Lower leg skin (tissue), 4 donors: ENCODE measurements around the gene JCAD. TPM values are rescaled to one million over a fixed set of nuclear protein-coding genes. Genes with fewer than 3 reads are reported as not detected.

ENCODE experiments used
- DNase-seq, 2 donors: peaks; one replicate each; pipeline ENCODE4 v3.0.0-alpha.2; 2019; ENCODE audit warnings: low spot score in 2 of 2
- H3K4me3 ChIP-seq: fragments of 200-600 bp; sonication (generic); 2 replicates; pipeline ENCODE4 v1.5.1; 2017; ENCODE audit warnings: mild to moderate bottlenecking, low read depth; ENCODE audit not compliant: poor library complexity, severe bottlenecking
- CTCF ChIP-seq, 3 donors: fragments of 450-650 bp; IDR thresholded peaks; one replicate each; pipeline ENCODE4 v1.5.1; 2016; ENCODE audit warnings: antibody characterized with exemption in 3 of 3, mild to moderate bottlenecking in 3 of 3, moderate library complexity in 2 of 3
- POLR2A ChIP-seq, 2 donors: fragments of 450-650 bp; IDR thresholded peaks; one replicate each; pipeline ENCODE4 v1.6.1; 2016 to 2017; ENCODE audit warnings: antibody characterized with exemption in 2 of 2, mild to moderate bottlenecking in 1 of 2, moderate library complexity in 1 of 2
- WGBS, 2 donors: methylation state at CpG; one replicate each; pipeline ENCODE4 v1.1.5; 2018; 5-methylcytosine and 5-hydroxymethylcytosine counted together
- intact Hi-C: fragments of 100-400 bp; cut with DNase I; formaldehyde crosslinking; loops from one replicate; pipeline ENCODE4 v1.15.0; 2023; ENCODE audit warnings: low total_unique reads
- total RNA-seq, 4 donors: library from RNA; depleted of rRNA; stranded (reverse); fragments of >200 nt; gene quantifications; one replicate each; pipeline ENCODE4 v1.1.0, GENCODE V29; 2016

JCAD gene
- total RNA-seq, 4 donors from 2014 or later = 3.8 to 14.7 (median 4.8) TPM

- no peak overlapping the region for H3K4me3 ChIP-seq
- TF ChIP-seq CTCF (IDR thresholded peaks at IDR 0.05) (no peak), POLR2A (IDR thresholded peaks at IDR 0.05) (no peak)
- WGBS, 2 donors = 70 to 73% methylated on average over 1 of the region's 1 CpG
- DNase-seq = no peak
- intact Hi-C loops = no loop called here
Observed at GRCh38 chr10:30056281-30056680, 3.1 kb downstream of the JCAD start.

- WGBS, 2 donors = 54 to 61% methylated on average over 3 of the region's 3 CpGs
- TF ChIP-seq CTCF (IDR thresholded peaks at IDR 0.05) = no peak
- no peak overlapping the region for H3K4me3 ChIP-seq
- peak in 1 of 2 donors; percentile 68 for DNase-seq
- intact Hi-C loops = no loop called here
Observed at GRCh38 chr10:30055226-30055662, 4.1 kb downstream of the JCAD start.

- 78 to 89% methylated on average over 6 of the region's 6 CpGs for WGBS, 2 donors
- intact Hi-C loops = no loop called here
- TF ChIP-seq POLR2A (IDR thresholded peaks at IDR 0.05) (no peak), CTCF (IDR thresholded peaks at IDR 0.05) (no peak)
- no peak for DNase-seq
- no peak overlapping the region for H3K4me3 ChIP-seq
Observed at GRCh38 chr10:30052062-30052461, 7.3 kb downstream of the JCAD start.

- intact Hi-C loops = no loop called here
Observed at GRCh38 chr10:30051220-30051619, 8.2 kb downstream of the JCAD start.

GRCh38 chr10:30050411-30050810 is 9.0 kb downstream of the JCAD start:
- intact Hi-C loops = no loop called here
- H3K4me3 ChIP-seq = no peak overlapping the region
- TF ChIP-seq CTCF (IDR thresholded peaks at IDR 0.05) (no peak), POLR2A (IDR thresholded peaks at IDR 0.05) (no peak)
- WGBS, 2 donors = 61 to 67% methylated on average over 3 of the region's 3 CpGs
- no peak for DNase-seq

More at GRCh38 chr10:30051220-30051619, 8.2 kb downstream of the JCAD start:
- no peak overlapping the region for H3K4me3 ChIP-seq
- no peak for TF ChIP-seq POLR2A (IDR thresholded peaks at IDR 0.05)
- TF ChIP-seq CTCF (IDR thresholded peaks at IDR 0.05) = no peak
- 65 to 89% methylated on average over 8 of the region's 8 CpGs for WGBS, 2 donors
- no peak for DNase-seq

GRCh38 chr10:30048768-30049517 is 10.4 kb downstream of the JCAD start:
- 70% methylated on average over 18 of the region's 18 CpGs for WGBS, 2 donors
- TF ChIP-seq CTCF (IDR thresholded peaks at IDR 0.05) (no peak), POLR2A (IDR thresholded peaks at IDR 0.05) (no peak)
- no peak overlapping the region for H3K4me3 ChIP-seq
- intact Hi-C loops = no loop called here
- DNase-seq = peak in 1 of 2 donors; percentile 78
